ENCODE results near the gene CFAP90. TPM values are rescaled to one million over a fixed set of nuclear protein-coding genes. Genes with fewer than 3 reads are reported as not detected.

CFAP90 gene
- total RNA-seq, 2 donors from 2014 or later = not detected

GRCh38 chr5:7816535-7816901 lies 34.4 kb downstream of the CFAP90 start:
- no peak overlapping the region for H3K4me3 ChIP-seq
- no peaks in the 10 kb centered on the region for H3K4me1 ChIP-seq (ENCODE audit: control insufficient read depth in 1 of 2, low read depth in 2 of 2)
- no peak overlapping the region for H3K27ac ChIP-seq
- H3K27me3 ChIP-seq (replicated peaks; ENCODE audit: insufficient read depth) = no peaks in the 10 kb centered on the region
- ATAC-seq (ENCODE audit: insufficient number of reproducible peaks, low FRiP score, low read depth) (no peak), DNase-seq (ENCODE audit: low spot score) (no peak)
- H3K9me3 ChIP-seq = no peaks in the 10 kb centered on the region
- TF ChIP-seq CTCF (IDR thresholded peaks at IDR 0.05) = no peak
- no peaks in the 10 kb centered on the region for H3K36me3 ChIP-seq

- H3K27ac ChIP-seq = no peak overlapping the region
- no peaks in the 10 kb centered on the region for H3K27me3 ChIP-seq (replicated peaks; ENCODE audit: insufficient read depth)
- no peaks in the 10 kb centered on the region for H3K4me1 ChIP-seq (ENCODE audit: control insufficient read depth in 1 of 2, low read depth in 2 of 2)
- H3K9me3 ChIP-seq = no peaks in the 10 kb centered on the region
- ATAC-seq (ENCODE audit: insufficient number of reproducible peaks, low FRiP score, low read depth) (peak; percentile 58), DNase-seq (ENCODE audit: low spot score) (peak; percentile 56)
- H3K36me3 ChIP-seq = no peaks in the 10 kb centered on the region
- peak overlapping the region; percentile 54 for H3K4me3 ChIP-seq
- TF ChIP-seq CTCF (IDR thresholded peaks at IDR 0.05) = peak; percentile 90
Observed at GRCh38 chr5:7815892-7816534, 34.9 kb downstream of the CFAP90 start.

DNA sequence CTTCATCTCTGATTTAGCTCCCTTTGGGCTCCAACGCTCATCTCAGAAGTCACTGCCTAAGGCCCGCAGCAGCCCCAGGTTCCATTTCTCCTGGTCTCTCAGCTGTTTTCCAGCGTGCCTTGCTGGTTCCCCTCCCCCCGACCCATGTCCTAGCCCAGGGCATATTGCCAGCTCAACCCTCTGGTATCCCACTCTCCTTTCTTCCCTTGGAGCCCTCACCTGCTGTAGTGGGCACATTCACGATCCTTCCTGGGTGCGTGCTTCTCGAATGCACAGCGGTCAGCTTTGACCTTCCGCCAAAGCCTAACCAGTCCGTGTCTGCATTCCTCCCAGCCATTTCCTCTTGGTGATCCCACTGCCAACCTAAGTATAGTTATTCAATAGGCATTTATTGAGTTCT lies 36.1 kb downstream of the CFAP90 start:
- Histone ChIP-seq H3K4me1 (ENCODE audit: control insufficient read depth in 1 of 2, low read depth in 2 of 2) (no peaks in the 10 kb centered on the region), H3K27me3 (replicated peaks; ENCODE audit: insufficient read depth) (no peaks in the 10 kb centered on the region)
- ATAC-seq (ENCODE audit: insufficient number of reproducible peaks, low FRiP score, low read depth) = no peak

DNA sequence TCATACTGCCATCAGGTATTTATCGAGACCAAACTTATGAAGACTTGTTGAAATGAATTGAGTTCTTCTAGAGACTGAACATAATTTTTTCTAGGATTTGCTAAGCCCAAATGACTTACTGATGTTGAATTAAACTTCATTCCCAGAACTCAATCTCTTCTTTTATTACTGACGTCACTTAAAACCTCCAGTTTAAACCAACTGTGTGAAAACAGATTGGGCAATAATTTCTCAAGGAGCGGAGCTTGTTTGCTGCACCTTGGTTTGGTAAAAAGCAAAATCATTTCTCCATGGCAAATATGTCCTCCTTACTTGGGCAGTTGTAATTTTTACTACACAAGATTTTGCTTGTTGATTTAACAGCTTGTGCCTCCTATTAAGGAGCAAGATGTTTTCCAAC lies 37.4 kb downstream of the CFAP90 start:
- DNase-seq (ENCODE audit: low spot score) (no peak), ATAC-seq (ENCODE audit: insufficient number of reproducible peaks, low FRiP score, low read depth) (no peak)
- Histone ChIP-seq H3K4me3 (no peak overlapping the region), H3K4me1 (ENCODE audit: control insufficient read depth in 1 of 2, low read depth in 2 of 2) (no peaks in the 10 kb centered on the region), H3K27ac (no peak overlapping the region), H3K36me3 (no peaks in the 10 kb centered on the region), H3K27me3 (replicated peaks; ENCODE audit: insufficient read depth) (no peaks in the 10 kb centered on the region), H3K9me3 (no peaks in the 10 kb centered on the region)
- no peak for TF ChIP-seq CTCF (IDR thresholded peaks at IDR 0.05)

More for the DNA sequence above, 36.1 kb downstream of the CFAP90 start:
- Histone ChIP-seq H3K9me3 (no peaks in the 10 kb centered on the region), H3K27ac (no peak overlapping the region), H3K4me3 (no peak overlapping the region), H3K36me3 (no peaks in the 10 kb centered on the region)
- no peak for TF ChIP-seq CTCF (IDR thresholded peaks at IDR 0.05)
- DNase-seq (ENCODE audit: low spot score) = no peak

- no peak for DNase-seq (ENCODE audit: low spot score)
- no peak overlapping the region for H3K27ac ChIP-seq
- no peak for ATAC-seq (ENCODE audit: insufficient number of reproducible peaks, low FRiP score, low read depth)
Observed at GRCh38 chr5:7813007-7813406, 37.9 kb downstream of the CFAP90 start.

More at GRCh38 chr5:7813007-7813406, 37.9 kb downstream of the CFAP90 start:
- Histone ChIP-seq H3K4me1 (ENCODE audit: control insufficient read depth in 1 of 2, low read depth in 2 of 2) (no peaks in the 10 kb centered on the region), H3K36me3 (no peaks in the 10 kb centered on the region), H3K4me3 (no peak overlapping the region), H3K27me3 (replicated peaks; ENCODE audit: insufficient read depth) (no peaks in the 10 kb centered on the region), H3K9me3 (no peaks in the 10 kb centered on the region)
- TF ChIP-seq CTCF (IDR thresholded peaks at IDR 0.05) = no peak

All from thoracic aorta (tissue), 2 donors.